Measurements from ENCODE around the gene NPTX1.

The NPTX1 gene

DNA sequence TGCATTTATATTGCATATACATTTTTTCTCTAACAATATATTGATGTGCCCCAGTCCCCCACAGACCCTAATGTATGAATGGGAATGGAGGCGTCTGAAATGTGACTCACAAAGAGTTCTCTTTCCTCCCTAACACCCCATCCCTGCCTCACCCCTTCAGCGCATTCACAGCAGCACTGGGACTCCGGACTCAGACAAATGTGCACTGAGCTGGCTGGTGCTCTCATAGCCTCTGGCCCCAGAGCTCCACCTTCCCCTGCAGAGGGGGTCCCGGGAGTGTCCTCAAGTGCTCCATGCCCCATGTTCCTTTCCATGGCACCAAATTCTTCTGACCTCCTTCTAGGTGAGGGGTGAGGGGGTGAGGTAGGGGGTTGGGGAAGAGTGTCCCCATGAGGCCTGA lies 20.6 kb downstream of the NPTX1 start:
- H3K4me1 ChIP-seq (ENCODE audit: control insufficient read depth in 1 of 2, insufficient read depth in 2 of 2, low read length in 2 of 2) = peaks cover 0 to 40% of the 10 kb centered on the region in 2 donors
- no peaks in the 10 kb centered on the region for H3K27me3 ChIP-seq (ENCODE audit: low read depth, low read length)
- no peaks in the 10 kb centered on the region for H3K9me3 ChIP-seq (ENCODE audit: control insufficient read depth in 1 of 2, low read length in 2 of 2)
- H3K4me3 ChIP-seq (ENCODE audit: low read depth in 1 of 2, low read length in 2 of 2) = peak overlapping the region in 1 of 2 donors; percentile 73
- H3K27ac ChIP-seq (ENCODE audit: low read length) = peak overlapping the region; percentile 91
- peaks cover 0 to 5% of the 10 kb centered on the region in 2 donors for H3K36me3 ChIP-seq (ENCODE audit: control insufficient read depth in 1 of 2, insufficient read depth in 2 of 2, low read length in 2 of 2)

DNA sequence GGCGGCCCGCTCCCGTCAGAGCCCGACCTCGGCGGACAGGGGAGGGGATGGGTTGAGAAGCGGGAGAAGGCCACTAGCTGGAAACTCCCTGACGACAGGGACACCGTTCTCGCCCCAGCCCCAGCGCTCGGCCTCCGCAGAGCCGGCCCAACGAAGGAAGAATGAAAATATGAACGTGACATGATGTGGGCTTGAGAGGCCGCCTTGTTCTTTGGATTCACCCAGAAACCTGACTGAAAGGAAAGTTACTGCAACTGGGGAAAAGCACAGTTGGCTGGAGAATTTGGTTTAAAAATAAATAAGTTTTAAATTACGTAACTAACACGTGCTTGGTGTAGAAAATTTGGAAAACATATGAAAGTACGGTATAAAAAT lies 21.1 kb downstream of the NPTX1 start:
- Histone ChIP-seq H3K27ac (ENCODE audit: low read length) (peak overlapping the region; percentile 91), H3K4me3 (ENCODE audit: low read depth in 1 of 2, low read length in 2 of 2) (peak overlapping the region; percentile 65 to 73), H3K27me3 (ENCODE audit: low read depth, low read length) (no peaks in the 10 kb centered on the region), H3K4me1 (ENCODE audit: control insufficient read depth in 1 of 2, insufficient read depth in 2 of 2, low read length in 2 of 2) (peaks cover 0 to 42% of the 10 kb centered on the region in 2 donors), H3K9me3 (ENCODE audit: control insufficient read depth in 1 of 2, low read length in 2 of 2) (no peaks in the 10 kb centered on the region), H3K36me3 (ENCODE audit: control insufficient read depth in 1 of 2, insufficient read depth in 2 of 2, low read length in 2 of 2) (peaks cover 0 to 5% of the 10 kb centered on the region in 2 donors)

DNA sequence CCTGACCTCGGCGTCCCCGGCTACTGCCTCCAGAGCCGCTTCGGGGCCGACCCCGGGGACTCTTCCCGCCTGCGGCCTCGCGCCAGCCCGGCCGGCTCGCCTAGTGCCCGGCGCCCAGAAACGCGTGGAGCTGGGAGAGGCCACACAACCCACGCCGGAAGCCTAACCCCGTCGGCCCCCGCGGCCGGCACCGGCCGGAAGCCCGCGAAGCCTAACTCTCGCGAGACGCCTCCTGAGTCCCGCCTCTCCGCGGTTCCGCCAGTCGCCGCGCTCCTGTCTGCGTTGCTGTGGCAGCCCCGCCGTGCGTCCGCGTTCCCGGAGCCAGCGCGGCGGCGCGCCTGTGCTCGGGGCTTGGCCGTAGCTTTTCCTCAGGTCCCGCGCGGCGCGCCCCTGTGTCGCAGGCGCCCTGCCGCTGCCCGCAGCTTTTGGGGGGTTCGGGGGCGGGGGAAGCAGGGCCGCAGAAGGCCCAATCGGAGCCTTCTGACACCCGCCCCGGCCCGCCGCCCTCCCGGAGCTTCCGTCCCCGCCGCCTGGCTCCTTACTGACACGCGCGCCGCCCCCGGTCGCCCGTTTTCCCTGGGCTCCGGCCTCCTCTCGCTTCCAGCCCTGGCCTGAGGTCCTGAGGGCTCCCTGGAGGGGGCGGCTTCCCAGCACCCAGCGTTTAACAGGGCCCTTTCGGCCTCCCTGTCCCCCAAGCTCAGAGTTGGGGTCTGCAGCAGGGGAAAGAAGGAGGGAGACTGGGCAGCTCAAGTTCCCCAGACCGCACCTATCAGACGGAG lies 21.7 kb downstream of the NPTX1 start:
- H3K4me1 ChIP-seq (ENCODE audit: control insufficient read depth in 1 of 2, insufficient read depth in 2 of 2, low read length in 2 of 2) = peaks cover 0 to 37% of the 10 kb centered on the region in 2 donors

DNA sequence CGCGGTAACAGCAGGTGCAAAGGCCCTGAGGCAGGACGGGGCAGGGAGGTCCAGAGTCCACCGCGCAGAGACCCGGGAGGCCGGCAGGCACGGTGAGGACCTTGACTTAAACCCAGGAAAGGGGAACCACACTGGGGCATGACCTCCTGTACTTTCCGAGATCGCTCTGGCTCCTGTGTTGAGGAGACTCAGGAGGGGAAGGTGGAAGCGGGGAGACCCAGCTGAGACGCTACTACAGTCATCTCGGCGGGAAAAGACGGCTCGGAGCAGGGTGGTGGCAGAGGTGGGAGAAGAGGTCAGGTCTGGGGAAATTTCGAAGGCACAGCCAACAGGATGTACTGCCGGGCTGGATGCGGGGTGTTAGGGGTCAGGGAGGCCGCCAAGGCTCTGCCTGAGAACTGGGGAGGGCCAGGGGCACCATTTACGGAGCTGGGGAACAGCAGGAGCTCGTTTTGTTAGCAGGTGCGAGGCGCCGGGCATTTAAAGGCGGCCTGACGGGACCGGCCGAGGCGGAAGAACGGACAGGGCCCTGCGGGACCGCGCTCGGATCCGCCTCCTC lies 22.3 kb downstream of the NPTX1 start:
- Histone ChIP-seq H3K4me1 (ENCODE audit: control insufficient read depth in 1 of 2, insufficient read depth in 2 of 2, low read length in 2 of 2) (peaks cover 0 to 35% of the 10 kb centered on the region in 2 donors), H3K27ac (ENCODE audit: low read length) (peak overlapping the region; percentile 91), H3K9me3 (ENCODE audit: control insufficient read depth in 1 of 2, low read length in 2 of 2) (no peaks in the 10 kb centered on the region)

More for the DNA sequence above, 21.7 kb downstream of the NPTX1 start:
- Histone ChIP-seq H3K36me3 (ENCODE audit: control insufficient read depth in 1 of 2, insufficient read depth in 2 of 2, low read length in 2 of 2) (peaks cover 0 to 5% of the 10 kb centered on the region in 2 donors), H3K27me3 (ENCODE audit: low read depth, low read length) (no peaks in the 10 kb centered on the region), H3K4me3 (ENCODE audit: low read depth in 1 of 2, low read length in 2 of 2) (peak overlapping the region; percentile 73 to 74), H3K9me3 (ENCODE audit: control insufficient read depth in 1 of 2, low read length in 2 of 2) (no peaks in the 10 kb centered on the region), H3K27ac (ENCODE audit: low read length) (peak overlapping the region; percentile 91)

DNA sequence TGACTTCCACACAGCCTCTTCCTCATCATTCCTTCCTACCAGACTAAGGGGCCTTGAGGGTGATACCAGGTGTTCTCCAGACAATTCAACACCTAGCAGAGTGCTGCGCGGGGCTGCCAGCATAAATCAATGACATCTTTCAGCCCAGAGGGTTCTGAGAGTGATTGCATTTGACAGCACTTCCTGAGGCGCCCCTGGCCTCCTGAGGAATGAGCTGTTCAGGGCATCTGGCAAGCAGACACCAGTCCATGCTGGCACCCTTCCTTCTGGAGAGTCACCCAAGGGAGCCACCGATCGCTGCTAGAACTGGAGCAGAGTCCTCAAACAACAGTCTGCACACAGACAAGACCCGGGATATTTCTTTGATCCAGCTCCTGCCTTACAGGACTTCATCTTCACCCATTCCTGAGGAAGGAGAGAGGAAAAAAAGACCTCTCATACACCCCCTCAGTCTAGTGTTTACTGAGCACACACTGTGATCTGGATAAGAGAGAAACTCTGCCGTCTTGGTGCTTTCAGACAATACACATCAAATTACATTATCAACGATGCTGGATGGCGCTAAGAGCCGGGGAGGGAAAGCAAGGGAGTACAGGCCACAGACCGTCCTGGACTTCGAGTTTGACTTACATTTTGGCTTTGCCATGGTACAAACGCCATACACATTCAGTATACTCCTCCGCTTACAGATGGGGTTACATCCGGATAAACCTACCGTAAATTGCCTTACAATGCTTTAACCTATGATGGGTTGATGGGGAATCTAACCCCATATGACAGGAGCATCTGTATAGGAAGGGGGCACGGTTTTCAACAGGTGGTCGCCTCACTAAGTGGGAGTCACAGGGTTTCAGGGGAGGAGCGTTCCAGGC lies 23.0 kb downstream of the NPTX1 start:
- Histone ChIP-seq H3K27me3 (ENCODE audit: low read depth, low read length) (no peaks in the 10 kb centered on the region), H3K36me3 (ENCODE audit: control insufficient read depth in 1 of 2, insufficient read depth in 2 of 2, low read length in 2 of 2) (peaks cover 0 to 5% of the 10 kb centered on the region in 2 donors), H3K9me3 (ENCODE audit: control insufficient read depth in 1 of 2, low read length in 2 of 2) (no peaks in the 10 kb centered on the region), H3K4me3 (ENCODE audit: low read depth in 1 of 2, low read length in 2 of 2) (peak overlapping the region in 1 of 2 donors; percentile 73), H3K4me1 (ENCODE audit: control insufficient read depth in 1 of 2, insufficient read depth in 2 of 2, low read length in 2 of 2) (peaks cover 0 to 35% of the 10 kb centered on the region in 2 donors), H3K27ac (ENCODE audit: low read length) (no peak overlapping the region)

More for the DNA sequence above, 22.3 kb downstream of the NPTX1 start:
- H3K4me3 ChIP-seq (ENCODE audit: low read depth in 1 of 2, low read length in 2 of 2) = peak overlapping the region; percentile 73 to 74
- H3K27me3 ChIP-seq (ENCODE audit: low read depth, low read length) = no peaks in the 10 kb centered on the region
- H3K36me3 ChIP-seq (ENCODE audit: control insufficient read depth in 1 of 2, insufficient read depth in 2 of 2, low read length in 2 of 2) = peaks cover 0 to 5% of the 10 kb centered on the region in 2 donors

DNA sequence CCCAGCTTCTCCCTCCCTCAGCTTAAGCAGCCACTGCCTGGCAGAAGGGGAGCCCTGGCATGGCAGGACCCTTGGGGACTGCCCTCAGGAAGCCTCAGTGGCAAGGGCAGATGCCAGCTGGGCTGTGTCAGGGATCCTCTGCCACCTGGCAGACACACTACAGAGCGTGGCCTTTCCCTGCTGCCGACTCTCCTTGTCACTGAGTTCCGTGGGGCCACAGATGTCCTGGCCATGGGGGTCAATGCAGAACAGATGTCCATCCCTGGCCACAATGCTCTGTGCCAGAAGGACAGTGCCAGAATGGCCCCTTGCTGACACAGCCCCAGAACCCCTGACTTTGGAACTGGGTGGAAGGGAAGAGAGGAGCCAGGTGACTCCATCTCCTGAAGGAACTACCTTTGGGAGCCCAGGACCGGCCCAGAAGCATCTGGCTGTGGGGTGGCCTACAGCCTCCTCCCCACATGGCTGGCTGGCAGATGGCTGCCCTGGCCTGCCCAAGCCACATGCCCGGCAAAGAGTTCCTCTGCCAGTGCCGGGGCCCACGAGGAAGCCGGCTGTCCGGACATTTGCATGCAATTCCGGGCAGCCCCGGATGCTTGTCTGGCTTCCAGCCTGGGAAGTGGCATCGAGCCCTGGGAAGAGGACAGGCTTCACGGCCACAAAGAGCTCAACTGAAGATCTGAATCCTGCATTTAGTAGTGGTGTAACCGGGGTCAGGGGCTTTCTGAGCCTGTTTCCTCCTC lies 24.1 kb downstream of the NPTX1 start:
- Histone ChIP-seq H3K27me3 (ENCODE audit: low read depth, low read length) (no peaks in the 10 kb centered on the region), H3K36me3 (ENCODE audit: control insufficient read depth in 1 of 2, insufficient read depth in 2 of 2, low read length in 2 of 2) (peaks cover 0 to 5% of the 10 kb centered on the region in 2 donors), H3K27ac (ENCODE audit: low read length) (no peak overlapping the region), H3K4me3 (ENCODE audit: low read depth in 1 of 2, low read length in 2 of 2) (no peak overlapping the region), H3K9me3 (ENCODE audit: control insufficient read depth in 1 of 2, low read length in 2 of 2) (no peaks in the 10 kb centered on the region), H3K4me1 (ENCODE audit: control insufficient read depth in 1 of 2, insufficient read depth in 2 of 2, low read length in 2 of 2) (peaks cover 0 to 29% of the 10 kb centered on the region in 2 donors)

DNA sequence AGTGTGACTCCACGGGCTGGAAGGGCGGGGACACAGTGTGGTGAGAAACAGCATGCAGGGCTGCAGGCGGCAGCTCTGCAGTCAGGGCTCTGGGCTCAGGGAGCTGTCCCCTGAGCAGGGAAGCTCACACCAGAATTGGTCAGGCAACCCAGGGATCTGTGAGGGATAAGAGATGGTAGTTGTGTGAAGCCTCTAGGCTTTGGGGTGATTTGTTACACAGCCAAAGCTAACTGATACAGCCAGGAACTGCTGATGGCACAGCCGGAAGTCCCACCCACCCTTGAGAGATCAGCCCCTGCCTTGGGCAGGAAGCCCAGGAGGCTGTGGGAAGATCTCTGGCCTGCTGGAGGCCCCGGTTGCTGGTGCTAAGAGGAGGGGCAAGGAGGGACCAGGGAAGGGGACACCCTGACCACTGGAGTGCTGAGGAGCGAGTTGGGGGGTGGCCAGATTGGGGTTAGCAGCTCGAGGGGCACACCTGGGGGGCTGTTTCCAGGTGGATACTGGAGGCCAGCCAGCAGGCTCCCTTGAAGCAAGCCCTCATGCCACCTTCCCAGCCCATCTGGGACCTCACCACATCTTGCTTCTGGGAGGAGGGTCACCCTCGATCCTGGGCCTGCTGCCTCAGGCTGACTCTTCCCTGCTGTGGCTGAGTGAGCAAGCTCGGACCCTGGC lies 25.2 kb downstream of the NPTX1 start:
- Histone ChIP-seq H3K4me3 (ENCODE audit: low read depth in 1 of 2, low read length in 2 of 2) (no peak overlapping the region), H3K4me1 (ENCODE audit: control insufficient read depth in 1 of 2, insufficient read depth in 2 of 2, low read length in 2 of 2) (peaks cover 0 to 20% of the 10 kb centered on the region in 2 donors), H3K9me3 (ENCODE audit: control insufficient read depth in 1 of 2, low read length in 2 of 2) (no peaks in the 10 kb centered on the region), H3K27ac (ENCODE audit: low read length) (no peak overlapping the region), H3K27me3 (ENCODE audit: low read depth, low read length) (no peaks in the 10 kb centered on the region), H3K36me3 (ENCODE audit: control insufficient read depth in 1 of 2, insufficient read depth in 2 of 2, low read length in 2 of 2) (peaks cover 0 to 5% of the 10 kb centered on the region in 2 donors)

DNA sequence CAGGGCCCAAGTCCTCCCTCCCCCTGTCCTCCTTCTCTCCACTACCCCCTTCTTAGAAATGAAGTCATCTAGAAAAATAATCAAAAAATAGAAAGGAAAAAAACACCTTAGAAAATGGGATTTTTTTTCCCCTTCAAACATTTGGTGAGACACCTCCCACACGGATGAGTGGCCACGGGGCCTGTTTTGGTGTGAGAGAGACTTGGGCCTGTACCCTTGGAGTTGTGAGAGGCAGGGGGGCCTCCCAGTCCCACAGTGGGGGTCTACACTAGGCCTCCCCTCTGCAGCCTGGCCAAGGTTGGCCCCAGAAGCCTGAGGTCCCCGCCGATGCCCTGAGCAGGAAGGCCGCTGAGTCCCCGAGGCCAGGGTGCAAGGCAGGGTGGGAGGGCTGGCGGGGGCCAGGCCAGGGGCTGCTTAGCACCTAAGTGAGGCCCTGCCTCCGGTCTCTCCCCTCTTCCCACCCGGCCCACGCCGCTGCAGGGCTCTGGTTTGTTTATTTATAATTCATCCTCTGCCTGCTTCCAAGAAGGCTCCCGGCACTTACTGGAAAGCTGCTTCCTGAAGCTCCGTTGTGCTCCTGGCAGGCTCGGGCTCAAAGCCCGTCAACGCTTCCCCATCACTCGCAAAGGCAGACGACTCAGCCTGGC lies 26.4 kb downstream of the NPTX1 start:
- H3K4me3 ChIP-seq (ENCODE audit: low read depth in 1 of 2, low read length in 2 of 2) = no peak overlapping the region
- H3K9me3 ChIP-seq (ENCODE audit: control insufficient read depth in 1 of 2, low read length in 2 of 2) = no peaks in the 10 kb centered on the region
- peaks cover 0 to 3% of the 10 kb centered on the region in 2 donors for H3K36me3 ChIP-seq (ENCODE audit: control insufficient read depth in 1 of 2, insufficient read depth in 2 of 2, low read length in 2 of 2)
- peak overlapping the region; percentile 56 for H3K27ac ChIP-seq (ENCODE audit: low read length)
- H3K4me1 ChIP-seq (ENCODE audit: control insufficient read depth in 1 of 2, insufficient read depth in 2 of 2, low read length in 2 of 2) = peaks cover 0 to 11% of the 10 kb centered on the region in 2 donors
- no peaks in the 10 kb centered on the region for H3K27me3 ChIP-seq (ENCODE audit: low read depth, low read length)

DNA sequence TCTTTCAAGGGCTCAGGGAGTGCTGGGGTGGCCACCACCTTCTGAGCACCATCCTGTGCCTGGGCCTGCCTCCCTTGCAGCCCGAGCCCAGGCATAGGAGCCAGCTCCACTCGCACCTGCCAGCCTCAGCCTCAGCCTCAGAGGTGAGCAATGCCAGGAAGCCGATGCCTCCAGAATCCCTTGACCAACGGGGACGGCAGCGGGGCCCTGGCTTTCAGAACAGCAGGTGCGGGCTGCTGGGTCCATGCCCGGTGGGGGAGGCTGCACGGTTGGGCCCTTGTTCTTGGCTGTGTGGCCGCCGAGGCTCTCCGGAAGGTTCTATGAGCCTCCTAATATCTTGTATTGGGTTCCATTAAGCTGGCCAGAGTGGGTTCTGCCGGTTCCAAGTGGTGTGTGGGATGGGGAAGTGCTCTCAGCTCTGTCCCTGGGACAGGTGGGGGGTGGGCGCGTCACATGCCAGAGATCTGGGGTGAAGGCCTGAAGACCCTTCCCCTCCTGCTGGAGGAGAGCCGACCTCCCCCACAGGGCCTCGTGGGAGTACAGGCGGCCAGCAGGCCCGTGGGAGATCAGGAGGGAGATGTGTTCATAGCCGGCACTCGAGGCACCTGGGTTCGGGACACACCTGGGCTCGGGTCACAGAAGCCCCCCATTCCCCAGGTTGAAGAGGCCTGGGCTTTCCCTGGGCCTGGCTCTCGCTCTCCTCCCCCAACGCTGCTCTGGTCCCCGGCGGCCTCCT lies 27.0 kb downstream of the NPTX1 start:
- Histone ChIP-seq H3K9me3 (ENCODE audit: control insufficient read depth in 1 of 2, low read length in 2 of 2) (no peaks in the 10 kb centered on the region), H3K36me3 (ENCODE audit: control insufficient read depth in 1 of 2, insufficient read depth in 2 of 2, low read length in 2 of 2) (no peaks in the 10 kb centered on the region), H3K27ac (ENCODE audit: low read length) (no peak overlapping the region), H3K27me3 (ENCODE audit: low read depth, low read length) (no peaks in the 10 kb centered on the region), H3K4me3 (ENCODE audit: low read depth in 1 of 2, low read length in 2 of 2) (no peak overlapping the region), H3K4me1 (ENCODE audit: control insufficient read depth in 1 of 2, insufficient read depth in 2 of 2, low read length in 2 of 2) (peaks cover 0 to 11% of the 10 kb centered on the region in 2 donors)
